Keratinocyte (primary cell): ENCODE data around the gene CEP162.

ENCODE experiments used
- EZH2 ChIP-seq: IDR thresholded peaks from one replicate; pipeline ENCODE4 v1.6.1; 2012; ENCODE audit warnings: inconsistent platforms, mild to moderate bottlenecking, low read length, moderate library complexity
- TF ChIP-seq, protein P1 (sequence below), 3 experiments: IDR thresholded peaks in 1 of 3; conservative IDR thresholded peaks in 1 of 3; optimal IDR thresholded peaks in 1 of 3; 2 replicates in 2 of 3; 3 replicates in 1 of 3; pipeline versions ENCODE3 to v1.5.1; 2011; ENCODE audit warnings: low read length in 3 of 3, mild to moderate bottlenecking in 3 of 3, moderate library complexity in 2 of 3, control low read depth in 1 of 3, inconsistent platforms in 1 of 3; ENCODE audit not compliant: insufficient read depth in 2 of 3; ENCODE audit errors: extremely low read depth in 1 of 3

DNA sequence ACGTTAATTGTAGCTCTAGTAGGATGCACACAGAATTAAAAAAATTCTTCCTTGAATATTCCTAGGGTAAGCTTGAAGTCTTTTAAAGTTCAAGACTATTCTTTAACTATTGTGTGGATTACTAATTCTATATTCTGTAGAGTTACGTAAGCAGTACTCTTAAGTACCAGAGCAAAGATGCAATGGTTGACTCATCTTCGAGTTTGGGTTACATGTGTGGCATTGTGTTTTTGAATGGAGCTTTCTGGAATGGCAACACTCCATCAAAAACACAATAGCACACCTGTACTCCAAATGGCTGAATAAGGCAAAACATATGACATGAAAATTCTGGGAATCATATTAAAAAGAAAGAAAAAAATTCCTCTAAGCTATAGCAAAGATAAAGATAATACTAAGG is 33.5 kb upstream of the CEP162 start:
- TF ChIP-seq, protein P1, sequence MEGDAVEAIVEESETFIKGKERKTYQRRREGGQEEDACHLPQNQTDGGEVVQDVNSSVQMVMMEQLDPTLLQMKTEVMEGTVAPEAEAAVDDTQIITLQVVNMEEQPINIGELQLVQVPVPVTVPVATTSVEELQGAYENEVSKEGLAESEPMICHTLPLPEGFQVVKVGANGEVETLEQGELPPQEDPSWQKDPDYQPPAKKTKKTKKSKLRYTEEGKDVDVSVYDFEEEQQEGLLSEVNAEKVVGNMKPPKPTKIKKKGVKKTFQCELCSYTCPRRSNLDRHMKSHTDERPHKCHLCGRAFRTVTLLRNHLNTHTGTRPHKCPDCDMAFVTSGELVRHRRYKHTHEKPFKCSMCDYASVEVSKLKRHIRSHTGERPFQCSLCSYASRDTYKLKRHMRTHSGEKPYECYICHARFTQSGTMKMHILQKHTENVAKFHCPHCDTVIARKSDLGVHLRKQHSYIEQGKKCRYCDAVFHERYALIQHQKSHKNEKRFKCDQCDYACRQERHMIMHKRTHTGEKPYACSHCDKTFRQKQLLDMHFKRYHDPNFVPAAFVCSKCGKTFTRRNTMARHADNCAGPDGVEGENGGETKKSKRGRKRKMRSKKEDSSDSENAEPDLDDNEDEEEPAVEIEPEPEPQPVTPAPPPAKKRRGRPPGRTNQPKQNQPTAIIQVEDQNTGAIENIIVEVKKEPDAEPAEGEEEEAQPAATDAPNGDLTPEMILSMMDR (optimal IDR thresholded peaks at IDR 0.05 in 1 of 3, IDR thresholded peaks at IDR 0.05 in 1 of 3, conservative IDR thresholded peaks at IDR 0.05 in 1 of 3; ENCODE audit: extremely low read depth in 1 of 3, insufficient read depth in 2 of 3, low read length in 3 of 3), result no peak
- no peak for TF ChIP-seq EZH2
